Natural killer cell (primary cell): ENCODE results near the gene CTSZ. TPM values are rescaled to one million over a fixed set of nuclear protein-coding genes. Genes with fewer than 3 reads are reported as not detected.

Experiments
- ATAC-seq, 3 donors: fragments of 150-1000 bp in 2 of 3; fragments of 200-7000 bp in 1 of 3; cut with Tn5 transposase; 1 replicate in 1 of 3; 2 replicates in 2 of 3; pipeline ENCODE4 v1.10.0; 2021; ENCODE audit warnings: mild to moderate bottlenecking in 2 of 3, moderate library complexity in 2 of 3
- DNase-seq, 2 donors: peaks; one replicate each; pipeline versions ENCODE4 v3.0.0 to v3.0.0-alpha.2; 2013 to 2021; ENCODE audit warnings: mixed read lengths in 1 of 2
- H3K27ac ChIP-seq: one replicate; pipeline ENCODE4 v1.5.1; 2013; ENCODE audit warnings: mild to moderate bottlenecking, low read length
- H3K27me3 ChIP-seq: one replicate; pipeline ENCODE4 v1.6.1; 2013; ENCODE audit warnings: low read length; ENCODE audit not compliant: control insufficient read depth, insufficient read depth
- H3K36me3 ChIP-seq: one replicate; pipeline ENCODE4 v1.6.1; 2013; ENCODE audit warnings: low read length; ENCODE audit not compliant: control insufficient read depth, insufficient read depth
- H3K4me1 ChIP-seq: one replicate; pipeline ENCODE4 v1.6.1; 2013; ENCODE audit warnings: low read length; ENCODE audit not compliant: control insufficient read depth, insufficient read depth
- H3K4me3 ChIP-seq: one replicate; pipeline ENCODE4 v1.5.1; 2013; ENCODE audit warnings: low read length
- H3K9me3 ChIP-seq: one replicate; pipeline ENCODE4 v1.6.1; 2013; ENCODE audit warnings: low read length; ENCODE audit not compliant: control insufficient read depth, insufficient read depth
- H3K27ac Mint-ChIP-seq, 2 donors: one replicate each; pipeline ENCODE4 v1.8.0; 2022; ENCODE audit warnings: mild to moderate bottlenecking in 2 of 2, mixed read lengths in 2 of 2, moderate library complexity in 1 of 2
- H3K27me3 Mint-ChIP-seq, 2 donors: one replicate each; pipeline ENCODE4 v1.8.0; 2022; ENCODE audit warnings: low read depth in 2 of 2, mixed read lengths in 2 of 2
- H3K36me3 Mint-ChIP-seq: one replicate; pipeline ENCODE4 v1.8.0; 2022; ENCODE audit warnings: mixed read lengths
- H3K4me1 Mint-ChIP-seq, 2 donors: one replicate each; pipeline ENCODE4 v1.8.0; 2022; ENCODE audit warnings: mixed read lengths in 2 of 2
- H3K4me3 Mint-ChIP-seq: one replicate; pipeline ENCODE4 v1.8.0; 2022; ENCODE audit warnings: mild to moderate bottlenecking, moderate library complexity, mixed read lengths
- H3K9me3 Mint-ChIP-seq, 2 donors: one replicate each; pipeline ENCODE4 v1.8.0; 2022; ENCODE audit warnings: mixed read lengths in 2 of 2
- WGBS: methylation state at CpG from one replicate; pipeline ENCODE4 v1.1.7; 2013; ENCODE audit warnings: missing lambda C conversion rate; ENCODE audit not compliant: insufficient coverage; 5-methylcytosine and 5-hydroxymethylcytosine counted together
- intact Hi-C: fragments of 100-400 bp; cut with micrococcal nuclease; formaldehyde crosslinking; loops from one replicate; pipeline ENCODE4 v1.14.2; 2022
- total RNA-seq, 4 donors: library from RNA; stranded (reverse); fragments of 120-200 nt in 1 of 4; gene quantifications; one replicate each; pipeline versions ENCODE4 v1.2.3 to v1.2.4, GENCODE V29; 2013 to 2022
- TF ChIP-seq, protein P1 (sequence below): fragments of 200-600 bp; IDR thresholded peaks from one replicate; pipeline ENCODE4 v1.8.0; 2022; ENCODE audit warnings: antibody characterized with exemption

Gene CTSZ
- total RNA-seq, result 10 to 100 TPM; 30.5 to 52.5 (median 42.3) TPM
- total RNA-seq (2013), result 114 TPM

DNA sequence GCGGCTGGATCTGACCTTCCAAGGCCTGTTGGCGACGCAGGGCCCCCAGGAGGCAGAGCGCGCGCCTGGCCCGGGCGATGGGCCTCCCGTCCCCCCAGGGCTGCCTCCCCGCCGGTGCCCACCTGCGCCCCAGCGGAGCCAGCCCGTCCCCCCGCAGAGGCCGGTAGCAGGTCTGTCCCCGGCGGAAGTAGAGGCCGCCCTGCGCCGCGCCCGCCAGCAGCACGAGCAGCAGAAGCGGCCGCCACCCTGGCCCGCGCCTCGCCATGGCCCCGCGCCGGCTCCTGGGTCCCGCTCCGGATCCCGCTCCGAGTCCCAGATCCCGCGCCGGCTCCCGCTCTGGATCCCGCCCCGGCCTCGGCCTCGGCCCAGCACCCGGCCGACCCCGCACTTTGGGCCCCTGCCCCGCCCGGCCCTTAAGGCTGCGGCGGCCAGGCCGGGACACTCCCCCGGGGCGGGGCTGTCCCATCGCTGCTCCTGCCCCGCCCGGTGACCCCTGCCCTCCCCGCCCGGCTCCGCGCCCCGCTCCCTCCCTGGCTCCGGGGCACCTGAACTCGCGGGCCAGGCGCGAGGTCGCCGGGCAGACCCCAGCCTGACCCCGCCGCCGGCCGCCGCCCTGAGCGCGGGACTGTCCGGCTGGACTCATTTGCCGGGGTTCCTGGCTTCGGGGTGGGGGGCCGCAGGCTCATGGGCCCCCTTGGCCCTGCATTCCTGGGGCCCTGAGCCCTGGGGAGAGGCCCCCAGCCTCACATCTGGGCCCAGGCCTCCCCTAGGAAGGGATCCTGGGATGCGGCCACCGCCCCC lies at the start of gene CTSZ:
Gene CTSZ, minus strand, starts transcription at position 391 of the 801 bp plus-strand sequence. Its CDS starts 126 bp downstream, at position 265.
- 2% methylated on average over 80 of the region's 82 CpGs for WGBS
- peaks cover 60% of the 10 kb centered on the region for H3K4me1 ChIP-seq

DNA sequence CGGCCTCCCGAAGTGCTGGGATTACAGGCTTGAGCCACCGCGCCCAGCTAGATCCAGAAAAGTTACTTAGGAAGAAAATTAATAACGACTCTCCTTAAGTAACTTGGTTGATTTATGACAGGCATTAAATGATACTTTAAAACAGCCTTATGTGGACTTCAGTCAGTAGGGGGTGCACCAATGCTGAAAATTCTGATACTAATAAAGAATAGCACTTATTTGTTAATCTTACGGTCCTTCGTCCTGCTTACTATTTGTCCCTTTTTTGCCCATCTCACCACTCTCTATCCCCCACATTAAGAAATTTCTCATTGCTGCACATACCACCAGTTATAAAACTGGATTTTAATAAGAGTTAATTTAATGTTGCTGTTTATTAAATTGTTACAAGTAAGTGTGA lies 48.2 kb upstream of the CTSZ start:
- Mint-ChIP-seq H3K27ac (no peak overlapping the region), H3K27me3 (peaks cover 19 to 56% of the 10 kb centered on the region in 2 donors), H3K4me3 (no peak overlapping the region), H3K9me3 (no peaks in the 10 kb centered on the region), H3K4me1 (no peaks in the 10 kb centered on the region), H3K36me3 (no peaks in the 10 kb centered on the region)
- Histone ChIP-seq H3K36me3 (no peaks in the 10 kb centered on the region), H3K9me3 (no peaks in the 10 kb centered on the region), H3K27ac (no peak overlapping the region), H3K4me3 (no peak overlapping the region), H3K4me1 (no peaks in the 10 kb centered on the region), H3K27me3 (peaks cover 13% of the 10 kb centered on the region)
- 83% methylated on average over 6 of the region's 7 CpGs for WGBS
- DNase-seq, result peak in 1 of 2 donors; percentile 61
- intact Hi-C loops, result loop anchor here (5.0 kb wide), 1 partner anchor 442 kb away; no protein-coding TSS in a partner anchor
- ATAC-seq, result no peak
- TF ChIP-seq, protein P1, sequence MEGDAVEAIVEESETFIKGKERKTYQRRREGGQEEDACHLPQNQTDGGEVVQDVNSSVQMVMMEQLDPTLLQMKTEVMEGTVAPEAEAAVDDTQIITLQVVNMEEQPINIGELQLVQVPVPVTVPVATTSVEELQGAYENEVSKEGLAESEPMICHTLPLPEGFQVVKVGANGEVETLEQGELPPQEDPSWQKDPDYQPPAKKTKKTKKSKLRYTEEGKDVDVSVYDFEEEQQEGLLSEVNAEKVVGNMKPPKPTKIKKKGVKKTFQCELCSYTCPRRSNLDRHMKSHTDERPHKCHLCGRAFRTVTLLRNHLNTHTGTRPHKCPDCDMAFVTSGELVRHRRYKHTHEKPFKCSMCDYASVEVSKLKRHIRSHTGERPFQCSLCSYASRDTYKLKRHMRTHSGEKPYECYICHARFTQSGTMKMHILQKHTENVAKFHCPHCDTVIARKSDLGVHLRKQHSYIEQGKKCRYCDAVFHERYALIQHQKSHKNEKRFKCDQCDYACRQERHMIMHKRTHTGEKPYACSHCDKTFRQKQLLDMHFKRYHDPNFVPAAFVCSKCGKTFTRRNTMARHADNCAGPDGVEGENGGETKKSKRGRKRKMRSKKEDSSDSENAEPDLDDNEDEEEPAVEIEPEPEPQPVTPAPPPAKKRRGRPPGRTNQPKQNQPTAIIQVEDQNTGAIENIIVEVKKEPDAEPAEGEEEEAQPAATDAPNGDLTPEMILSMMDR, result no peak

More for the DNA sequence above, at the start of gene CTSZ:
- TF ChIP-seq, protein P1, result no peak
- Mint-ChIP-seq H3K27ac (peak within 1 kb of the TSS; percentile 43 to 88), H3K4me1 (peaks cover 28 to 51% of the 10 kb centered on the region in 2 donors), H3K9me3 (no peaks in the 10 kb centered on the region), H3K27me3 (no peaks in the 10 kb centered on the region), H3K36me3 (no peaks in the 10 kb centered on the region), H3K4me3 (peak within 1 kb of the TSS; percentile 87)
- Histone ChIP-seq H3K9me3 (no peaks in the 10 kb centered on the region), H3K36me3 (peaks cover 3% of the 10 kb centered on the region), H3K27ac (peak within 1 kb of the TSS; percentile 80), H3K4me3 (peak within 1 kb of the TSS; percentile 55), H3K27me3 (no peaks in the 10 kb centered on the region)
- intact Hi-C loops, result no loop called here
- peak; percentile 77 to 82 (median 81) for ATAC-seq
- peak; percentile 38 to 60 for DNase-seq

DNA sequence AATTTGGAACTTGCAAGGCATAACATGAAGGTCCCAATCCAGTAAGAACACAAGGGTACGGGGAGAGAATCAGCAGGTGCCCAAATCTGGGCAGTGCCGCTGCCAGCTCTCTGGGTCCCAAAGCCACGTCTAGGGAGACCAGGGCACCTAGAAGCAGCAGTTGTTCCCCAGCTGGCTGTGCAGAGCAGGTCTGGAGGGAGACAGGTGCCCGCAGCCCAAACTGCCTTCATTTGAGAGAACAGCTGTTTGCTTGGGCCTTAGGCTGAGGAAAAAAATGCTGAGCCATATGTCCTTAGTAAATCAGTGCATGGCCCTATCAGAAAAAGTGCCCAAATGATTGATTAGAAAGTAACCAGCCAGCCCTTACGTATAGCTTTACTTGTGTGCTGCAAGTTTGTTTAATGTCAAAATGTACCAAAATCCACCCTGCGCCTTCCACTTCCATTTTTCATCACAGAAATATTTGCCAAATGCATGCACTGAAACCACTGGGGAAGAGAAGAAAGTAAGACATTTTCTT lies 44.7 kb upstream of the CTSZ start:
- H3K27ac ChIP-seq, result no peak overlapping the region
- H3K27me3 Mint-ChIP-seq, result peaks cover 20 to 59% of the 10 kb centered on the region in 2 donors
- intact Hi-C loops, result no loop called here
- ATAC-seq, result no peak
- no peak overlapping the region for H3K4me3 Mint-ChIP-seq
- 93% methylated on average over 5 of the region's 6 CpGs for WGBS
- no peaks in the 10 kb centered on the region for H3K9me3 Mint-ChIP-seq
- peaks cover 12% of the 10 kb centered on the region for H3K27me3 ChIP-seq
- no peaks in the 10 kb centered on the region for H3K9me3 ChIP-seq
- TF ChIP-seq, protein P1, result no peak
- H3K4me3 ChIP-seq, result no peak overlapping the region
- H3K4me1 ChIP-seq, result no peaks in the 10 kb centered on the region
- H3K36me3 Mint-ChIP-seq, result no peaks in the 10 kb centered on the region
- H3K27ac Mint-ChIP-seq, result no peak overlapping the region
- no peak for DNase-seq
- H3K4me1 Mint-ChIP-seq, result no peaks in the 10 kb centered on the region
- no peaks in the 10 kb centered on the region for H3K36me3 ChIP-seq
